ENCODE measurements around the gene CEP170.
"Not testable (repeated sequence)": the region's sequence is repeated elsewhere in the genome, so short reads cannot be mapped to it uniquely, and the experiment has no call there.

CEP170 gene

DNA sequence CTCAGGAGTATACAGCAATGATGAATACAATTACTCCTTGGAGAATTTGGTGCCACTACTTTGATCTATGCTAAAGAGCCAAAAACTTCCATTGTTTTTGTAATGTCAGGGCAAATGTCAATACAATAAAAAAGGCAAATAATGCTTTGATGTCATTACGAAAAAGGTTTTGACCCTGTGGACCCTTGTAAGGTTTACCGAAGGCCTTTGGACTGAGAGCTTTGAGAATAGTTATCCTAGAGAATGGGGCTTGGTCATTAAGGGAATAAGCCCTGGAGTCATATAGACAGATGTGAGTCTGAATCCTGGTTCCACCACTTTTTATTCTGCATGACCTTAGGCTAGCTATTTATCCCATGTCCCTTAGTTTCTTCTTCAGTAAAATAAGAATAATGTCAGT, 27.5 kb downstream of the CEP170 start:
- peaks cover 64% of the 10 kb centered on the region for H3K36me3 Mint-ChIP-seq
- no peaks in the 10 kb centered on the region for H3K27me3 Mint-ChIP-seq
- no peak overlapping the region for H3K27ac Mint-ChIP-seq
- ATAC-seq: no peak
- H3K9me3 Mint-ChIP-seq: peaks cover 18% of the 10 kb centered on the region
- H3K4me3 Mint-ChIP-seq: no peak overlapping the region
- H3K4me1 Mint-ChIP-seq: peaks cover 19% of the 10 kb centered on the region

GRCh38 chr1:243218059-243218458, 37.0 kb downstream of the CEP170 start:
- H3K9me3 Mint-ChIP-seq: no peaks in the 10 kb centered on the region
- peaks cover 6% of the 10 kb centered on the region for H3K4me1 Mint-ChIP-seq
- no peak for ATAC-seq
- H3K27ac Mint-ChIP-seq: no peak overlapping the region
- H3K36me3 Mint-ChIP-seq: peaks cover 58% of the 10 kb centered on the region
- no peaks in the 10 kb centered on the region for H3K27me3 Mint-ChIP-seq
- H3K4me3 Mint-ChIP-seq: no peak overlapping the region

- H3K36me3 Mint-ChIP-seq: peaks cover 56% of the 10 kb centered on the region
- ATAC-seq: no peak
- H3K27ac Mint-ChIP-seq: no peak overlapping the region
- no peaks in the 10 kb centered on the region for H3K27me3 Mint-ChIP-seq
- H3K4me1 Mint-ChIP-seq: peaks cover 5% of the 10 kb centered on the region
- H3K4me3 Mint-ChIP-seq: no peak overlapping the region
- H3K9me3 Mint-ChIP-seq: no peaks in the 10 kb centered on the region
These were observed 37.7 kb downstream of the CEP170 start for GRCh38 chr1:243217349-243217748.

DNA sequence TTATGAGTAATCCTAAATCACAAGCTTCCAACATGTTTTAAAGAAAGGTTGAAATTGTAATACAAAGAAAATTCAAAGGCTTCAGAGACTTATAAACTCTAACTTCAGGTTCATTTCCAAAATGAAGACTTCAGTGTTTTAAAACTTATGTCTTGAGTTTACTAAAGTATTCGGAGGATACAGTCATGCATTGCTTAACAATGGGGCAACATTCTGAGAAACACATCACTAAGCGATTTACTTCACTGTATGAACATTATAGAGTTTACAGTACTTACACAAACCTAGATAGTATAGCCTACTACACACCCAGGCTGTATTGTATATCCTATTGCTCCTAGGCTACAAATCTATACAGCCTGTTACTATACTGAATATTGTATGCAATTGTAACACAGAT, 38.3 kb downstream of the CEP170 start:
- Mint-ChIP-seq H3K4me1 (peaks cover 5% of the 10 kb centered on the region), H3K36me3 (peaks cover 53% of the 10 kb centered on the region), H3K27ac (no peak overlapping the region), H3K27me3 (no peaks in the 10 kb centered on the region), H3K4me3 (no peak overlapping the region), H3K9me3 (no peaks in the 10 kb centered on the region)
- ATAC-seq: no peak

GRCh38 chr1:243215276-243215875, 39.7 kb downstream of the CEP170 start:
- not testable (repeated sequence) for H3K27ac Mint-ChIP-seq, H3K27me3 Mint-ChIP-seq, H3K4me3 Mint-ChIP-seq, H3K4me1 Mint-ChIP-seq, H3K9me3 Mint-ChIP-seq, ATAC-seq
- peaks cover 44% of the 10 kb centered on the region for H3K36me3 Mint-ChIP-seq

GRCh38 chr1:243213045-243213787, 41.9 kb downstream of the CEP170 start:
- no peak overlapping the region for H3K4me3 Mint-ChIP-seq
- no peak for ATAC-seq
- H3K27ac Mint-ChIP-seq: no peak overlapping the region
- peaks cover 34% of the 10 kb centered on the region for H3K36me3 Mint-ChIP-seq
- H3K4me1 Mint-ChIP-seq: peaks cover 3% of the 10 kb centered on the region
- no peaks in the 10 kb centered on the region for H3K27me3 Mint-ChIP-seq
- H3K9me3 Mint-ChIP-seq: no peaks in the 10 kb centered on the region

GRCh38 chr1:243211984-243212383, 43.1 kb downstream of the CEP170 start:
- H3K27ac Mint-ChIP-seq, ATAC-seq, H3K4me3 Mint-ChIP-seq, H3K4me1 Mint-ChIP-seq, H3K27me3 Mint-ChIP-seq, H3K9me3 Mint-ChIP-seq: not testable (repeated sequence)
- H3K36me3 Mint-ChIP-seq: peaks cover 31% of the 10 kb centered on the region

DNA sequence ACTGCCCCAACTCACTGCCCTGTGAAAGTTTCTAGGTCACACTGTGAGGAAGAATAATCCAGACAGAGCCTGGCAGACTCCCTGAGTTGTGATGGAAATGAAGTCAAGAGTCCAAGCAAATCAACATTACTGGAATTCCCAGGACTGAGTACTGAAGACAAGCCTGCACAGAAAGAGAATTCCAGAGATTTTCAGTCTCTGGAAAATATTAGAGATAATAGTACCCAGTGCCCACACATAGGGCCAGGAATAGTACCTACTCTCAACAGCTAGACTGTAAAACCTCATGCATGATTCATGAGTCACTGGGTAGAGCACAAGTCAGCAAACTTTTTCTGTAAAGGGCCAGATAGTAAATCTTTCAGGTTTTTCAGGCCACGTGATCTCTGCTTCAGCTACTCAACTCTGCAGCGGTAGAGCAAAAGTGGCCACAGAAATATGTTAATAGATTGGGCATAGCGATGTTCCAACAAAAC, 50.0 kb downstream of the CEP170 start:
- H3K4me3 Mint-ChIP-seq, H3K4me1 Mint-ChIP-seq, ATAC-seq, H3K9me3 Mint-ChIP-seq, H3K27me3 Mint-ChIP-seq, H3K27ac Mint-ChIP-seq: not testable (repeated sequence)
- H3K36me3 Mint-ChIP-seq: peaks cover 25% of the 10 kb centered on the region

DNA sequence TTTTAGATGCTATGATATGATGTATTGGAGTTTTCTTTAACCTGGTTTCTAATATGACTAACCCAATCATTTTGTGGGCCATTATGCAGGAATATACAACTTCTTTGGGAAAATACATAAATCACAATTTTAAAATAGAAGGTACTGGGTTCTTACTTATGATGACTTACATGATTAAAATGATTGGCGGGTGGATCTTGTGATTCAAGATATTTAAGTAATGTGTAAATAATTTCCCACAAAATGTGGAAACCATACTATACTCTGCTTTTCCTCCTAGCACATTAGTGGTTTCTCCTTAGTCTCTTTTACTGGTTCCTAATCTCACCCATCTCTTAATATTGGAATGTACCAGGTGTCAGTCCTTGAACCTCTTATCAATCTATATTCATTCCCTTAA, 50.7 kb downstream of the CEP170 start:
- H3K36me3 Mint-ChIP-seq: peaks cover 25% of the 10 kb centered on the region
- H3K4me1 Mint-ChIP-seq, H3K4me3 Mint-ChIP-seq, H3K27ac Mint-ChIP-seq, ATAC-seq, H3K27me3 Mint-ChIP-seq, H3K9me3 Mint-ChIP-seq: not testable (repeated sequence)

DNA sequence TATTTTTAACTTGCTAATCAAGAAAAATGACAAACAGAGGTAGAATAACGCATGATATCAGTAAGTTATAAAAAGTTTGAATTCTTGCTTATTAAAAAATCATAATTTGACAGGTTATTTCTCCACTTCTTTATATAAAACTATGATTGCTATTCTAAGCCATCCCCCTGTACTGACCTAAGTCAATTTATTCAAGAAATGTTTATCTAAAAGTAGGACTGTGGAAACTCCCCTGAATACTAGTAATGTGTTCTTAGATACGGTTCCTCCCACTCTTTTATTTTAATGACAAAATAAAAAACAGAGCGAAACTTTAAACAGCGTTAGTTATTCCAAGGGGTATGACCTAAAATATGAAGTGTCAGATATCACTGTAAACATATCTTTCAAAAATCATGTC, 51.9 kb downstream of the CEP170 start:
- H3K27ac Mint-ChIP-seq, H3K27me3 Mint-ChIP-seq, H3K4me3 Mint-ChIP-seq, ATAC-seq, H3K9me3 Mint-ChIP-seq, H3K4me1 Mint-ChIP-seq: not testable (repeated sequence)
- H3K36me3 Mint-ChIP-seq: peaks cover 22% of the 10 kb centered on the region

- H3K4me3 Mint-ChIP-seq, ATAC-seq, H3K27me3 Mint-ChIP-seq, H3K27ac Mint-ChIP-seq, H3K9me3 Mint-ChIP-seq, H3K4me1 Mint-ChIP-seq: not testable (repeated sequence)
- H3K36me3 Mint-ChIP-seq: peaks cover 16% of the 10 kb centered on the region
These were observed 53.8 kb downstream of the CEP170 start for GRCh38 chr1:243201316-243201715.

GRCh38 chr1:243197524-243197923, 57.6 kb downstream of the CEP170 start:
- not testable (repeated sequence) for H3K27ac Mint-ChIP-seq, H3K4me3 Mint-ChIP-seq, H3K36me3 Mint-ChIP-seq, H3K4me1 Mint-ChIP-seq, H3K27me3 Mint-ChIP-seq, ATAC-seq, H3K9me3 Mint-ChIP-seq

DNA sequence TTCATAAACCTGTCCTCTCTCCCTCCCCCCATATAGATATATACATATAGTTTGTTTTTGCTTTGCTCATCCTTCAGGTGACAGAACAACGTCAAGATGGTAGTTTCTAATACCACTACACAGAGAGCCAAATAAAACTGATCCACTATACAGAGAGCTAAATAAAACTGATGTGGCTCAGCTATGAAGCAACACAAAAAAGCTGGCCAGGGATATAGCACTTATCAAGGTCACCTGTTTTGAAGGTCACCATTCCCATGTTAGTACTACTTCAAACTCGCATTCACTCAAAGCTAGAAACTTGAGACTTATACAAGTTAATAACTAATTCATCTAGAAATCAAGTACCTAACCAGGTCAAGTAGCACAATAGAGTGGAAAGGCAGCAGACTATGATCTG, 61.8 kb downstream of the CEP170 start:
- H3K4me1 Mint-ChIP-seq, H3K4me3 Mint-ChIP-seq, ATAC-seq, H3K27me3 Mint-ChIP-seq, H3K9me3 Mint-ChIP-seq, H3K27ac Mint-ChIP-seq: not testable (repeated sequence)
- peaks cover 24% of the 10 kb centered on the region for H3K36me3 Mint-ChIP-seq

- peaks cover 42% of the 10 kb centered on the region for H3K36me3 Mint-ChIP-seq
- H3K4me3 Mint-ChIP-seq, H3K27ac Mint-ChIP-seq, H3K4me1 Mint-ChIP-seq, ATAC-seq, H3K27me3 Mint-ChIP-seq, H3K9me3 Mint-ChIP-seq: not testable (repeated sequence)
These were observed 68.7 kb downstream of the CEP170 start for GRCh38 chr1:243186201-243186995.

DNA sequence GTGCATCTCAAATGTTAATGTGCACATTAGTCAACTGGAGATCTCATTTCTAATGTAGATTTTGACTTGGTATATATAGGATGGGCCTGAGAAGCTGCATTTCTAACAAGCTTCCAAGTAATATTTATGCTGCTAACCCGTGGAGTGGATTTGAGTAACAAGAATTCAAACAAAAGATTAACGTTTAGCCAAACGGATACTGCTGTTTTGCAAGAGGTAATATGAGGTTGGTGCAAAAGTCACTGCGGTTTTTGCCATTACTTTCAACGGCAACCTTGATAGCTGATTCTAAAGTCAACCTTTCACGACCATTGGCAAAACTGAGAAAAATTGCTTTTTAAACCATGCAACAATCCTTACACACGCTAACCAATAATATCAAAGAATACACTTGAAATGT, 70.3 kb downstream of the CEP170 start:
- not testable (repeated sequence) for H3K4me3 Mint-ChIP-seq, H3K27ac Mint-ChIP-seq, ATAC-seq, H3K27me3 Mint-ChIP-seq, H3K9me3 Mint-ChIP-seq, H3K4me1 Mint-ChIP-seq
- H3K36me3 Mint-ChIP-seq: peaks cover 46% of the 10 kb centered on the region

GRCh38 chr1:243183661-243184060, 71.4 kb downstream of the CEP170 start:
- not testable (repeated sequence) for ATAC-seq, H3K4me1 Mint-ChIP-seq, H3K27me3 Mint-ChIP-seq, H3K4me3 Mint-ChIP-seq, H3K9me3 Mint-ChIP-seq, H3K27ac Mint-ChIP-seq
- peaks cover 55% of the 10 kb centered on the region for H3K36me3 Mint-ChIP-seq

All from stimulated activated memory B cell treated with anti-CD40 and anti-IgM and Interleukin-4, amounts not matched to agents 10 μg/mL and 1 μg/mL and 100 μg/mL, for 72 hours (primary cell).